PC-3 (cell line): ENCODE measurements around the gene SLC1A2. TPM values are rescaled to one million over a fixed set of nuclear protein-coding genes. Genes with fewer than 3 reads are reported as not detected.

Source experiments
- ATAC-seq: fragments of 200-7000 bp; cut with Tn5 transposase; 2 replicates; pipeline ENCODE4 v1.9.1; 2020; ENCODE audit warnings: mild to moderate bottlenecking, moderate library complexity
- BruUV-seq: library from RNA; stranded (reverse); fragments of 400-500 nt; replicated peaks from 2 replicates; lab custom pipeline; 2021; lab: Mats Ljungman, UMichigan
- CTCF ChIA-PET: fragments of 300-600 bp; sonication (Branson Sonifier 250); formaldehyde crosslinking; loops from one replicate; lab custom pipeline; 2022; ENCODE audit warnings: antibody characterized with exemption; lab: Charles Lee
- POLR2A ChIA-PET: fragments of 300-600 bp; sonication (Branson Sonifier 250); formaldehyde crosslinking; loops from one replicate; lab custom pipeline; 2022; ENCODE audit warnings: antibody characterized with exemption; ENCODE audit not compliant: unreplicated experiment; lab: Charles Lee
- DNase-seq: peaks from one replicate; pipeline ENCODE4 v3.0.0-alpha.2; 2015
- H2AFZ ChIP-seq: fragments of 300-600 bp; sonication (generic); 2 replicates; pipeline ENCODE4 v1.6.0; 2016; ENCODE audit warnings: antibody characterized with exemption, low read length
- H3F3A ChIP-seq: fragments of 300-600 bp; sonication (generic); one replicate; pipeline ENCODE4 v1.6.0; 2017; ENCODE audit warnings: antibody characterized with exemption, low read length, control low read depth, mild to moderate bottlenecking; ENCODE audit not compliant: unreplicated experiment
- H3K27ac ChIP-seq: fragments of 300-600 bp; sonication (generic); 2 replicates; pipeline ENCODE4 v1.5.1; 2016; ENCODE audit warnings: mild to moderate bottlenecking, low read length
- H3K27me3 ChIP-seq: fragments of 300-600 bp; sonication (generic); 2 replicates; pipeline ENCODE4 v1.6.1; 2016; ENCODE audit warnings: low read length, mixed read lengths
- H3K36me3 ChIP-seq: fragments of 300-600 bp; sonication (generic); 2 replicates; pipeline ENCODE4 v1.6.1; 2016; ENCODE audit warnings: low read depth, mixed run types, low read length, mixed read lengths
- H3K4me1 ChIP-seq: fragments of 300-600 bp; sonication (generic); 2 replicates; pipeline ENCODE4 v1.5.1; 2016; ENCODE audit warnings: low read length; ENCODE audit not compliant: insufficient read depth
- H3K4me2 ChIP-seq: fragments of 300-600 bp; sonication (generic); 2 replicates; pipeline ENCODE4 v1.6.0; 2016; ENCODE audit warnings: low read length
- H3K4me3 ChIP-seq: fragments of 300-600 bp; sonication (generic); 2 replicates; pipeline ENCODE4 v1.5.1; 2016; ENCODE audit warnings: mild to moderate bottlenecking, low read length, mixed read lengths
- H3K79me2 ChIP-seq: fragments of 300-600 bp; sonication (generic); 2 replicates; pipeline ENCODE4 v1.6.1; 2017; ENCODE audit warnings: low read length, mixed read lengths
- H3K9ac ChIP-seq: fragments of 300-600 bp; sonication (generic); 2 replicates; pipeline ENCODE4 v1.6.0; 2016; ENCODE audit warnings: mild to moderate bottlenecking, low read length
- H3K9me2 ChIP-seq: fragments of 300-600 bp; sonication (generic); replicated peaks from 2 replicates; pipeline ENCODE4 v1.6.1; 2016; ENCODE audit warnings: mixed run types, low read length, mixed read lengths
- H3K9me3 ChIP-seq: fragments of 300-600 bp; sonication (generic); 2 replicates; pipeline ENCODE4 v1.6.1; 2016; ENCODE audit warnings: low read length, mixed read lengths
- H4K20me1 ChIP-seq: fragments of 300-600 bp; sonication (generic); 2 replicates; pipeline ENCODE4 v1.6.1; 2016; ENCODE audit warnings: low read length, mixed read lengths
- EZH2 ChIP-seq: fragments of 300-600 bp; sonication (generic); IDR thresholded peaks from one replicate; pipeline ENCODE4 v1.6.1; 2017; ENCODE audit warnings: antibody characterized with exemption, mild to moderate bottlenecking, low read length; ENCODE audit not compliant: unreplicated experiment
- EZH2phosphoT487 ChIP-seq: fragments of 300-600 bp; sonication (generic); IDR thresholded peaks from 2 replicates; pipeline ENCODE4 v1.6.1; 2018; ENCODE audit warnings: mild to moderate bottlenecking, antibody characterized with exemption, low read length, borderline replicate concordance
- intact Hi-C: fragments of 100-400 bp; cut with micrococcal nuclease; formaldehyde crosslinking; loops from 2 replicates; pipeline ENCODE4 v1.9.0; 2023
- total RNA-seq: library from RNA; depleted of rRNA; stranded (reverse); fragments of >200 nt; gene quantifications from 2 replicates; pipeline ENCODE4 v1.2.3, GENCODE V29; 2014
- TF ChIP-seq, protein P1 (sequence below): fragments of 300-600 bp; sonication (generic); conservative IDR thresholded peaks from 2 replicates; pipeline ENCODE4 v1.5.1; 2017; ENCODE audit warnings: antibody characterized with exemption, low read depth, mild to moderate bottlenecking, low read length

Gene SLC1A2
- total RNA-seq, 1 experiment from 2014 or later: 0.18 TPM

DNA sequence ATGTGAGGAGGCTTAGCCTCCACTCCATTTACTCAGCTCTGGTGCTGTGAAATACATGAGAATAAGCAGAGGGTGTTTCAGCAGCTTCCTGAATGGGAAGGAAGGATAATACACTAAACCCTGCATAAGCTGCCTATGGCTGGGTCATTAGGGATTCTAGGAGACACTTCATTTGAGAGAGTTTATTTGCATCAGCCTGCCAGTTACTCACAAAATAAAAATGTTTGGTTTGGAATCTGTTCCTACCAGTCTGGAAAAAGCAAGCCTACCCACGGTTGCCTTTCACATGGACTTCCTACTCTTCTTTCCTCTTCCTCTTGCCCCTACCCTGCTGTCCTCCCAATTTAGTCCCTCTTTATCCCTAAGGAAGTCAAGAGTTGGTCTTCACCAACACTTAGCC lies 20.5 kb downstream of the SLC1A2 start:
- H2AFZ ChIP-seq: no peak overlapping the region
- no peak overlapping the region for H3K4me3 ChIP-seq
- BruUV-seq: no TSS peak
- H3K27me3 ChIP-seq: no peaks in the 10 kb centered on the region
- intact Hi-C loops: loop anchor here (10.0 kb wide), 2 partner anchors 164 to 814 kb away; no protein-coding TSS in a partner anchor
- POLR2A ChIA-PET: no interaction called here
- H3K9me3 ChIP-seq: no peaks in the 10 kb centered on the region
- H3F3A ChIP-seq: no peaks in the 10 kb centered on the region
- no peaks in the 10 kb centered on the region for H3K79me2 ChIP-seq
- H3K27ac ChIP-seq: no peak overlapping the region
- no peaks in the 10 kb centered on the region for H3K4me1 ChIP-seq
- no peak overlapping the region for H3K9ac ChIP-seq
- no peaks in the 10 kb centered on the region for H3K9me2 ChIP-seq
- no peaks in the 10 kb centered on the region for H3K36me3 ChIP-seq
- CTCF ChIA-PET: no interaction called here
- TF ChIP-seq EZH2phosphoT487: no peak
- TF ChIP-seq, protein P1, sequence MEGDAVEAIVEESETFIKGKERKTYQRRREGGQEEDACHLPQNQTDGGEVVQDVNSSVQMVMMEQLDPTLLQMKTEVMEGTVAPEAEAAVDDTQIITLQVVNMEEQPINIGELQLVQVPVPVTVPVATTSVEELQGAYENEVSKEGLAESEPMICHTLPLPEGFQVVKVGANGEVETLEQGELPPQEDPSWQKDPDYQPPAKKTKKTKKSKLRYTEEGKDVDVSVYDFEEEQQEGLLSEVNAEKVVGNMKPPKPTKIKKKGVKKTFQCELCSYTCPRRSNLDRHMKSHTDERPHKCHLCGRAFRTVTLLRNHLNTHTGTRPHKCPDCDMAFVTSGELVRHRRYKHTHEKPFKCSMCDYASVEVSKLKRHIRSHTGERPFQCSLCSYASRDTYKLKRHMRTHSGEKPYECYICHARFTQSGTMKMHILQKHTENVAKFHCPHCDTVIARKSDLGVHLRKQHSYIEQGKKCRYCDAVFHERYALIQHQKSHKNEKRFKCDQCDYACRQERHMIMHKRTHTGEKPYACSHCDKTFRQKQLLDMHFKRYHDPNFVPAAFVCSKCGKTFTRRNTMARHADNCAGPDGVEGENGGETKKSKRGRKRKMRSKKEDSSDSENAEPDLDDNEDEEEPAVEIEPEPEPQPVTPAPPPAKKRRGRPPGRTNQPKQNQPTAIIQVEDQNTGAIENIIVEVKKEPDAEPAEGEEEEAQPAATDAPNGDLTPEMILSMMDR: no peak
- TF ChIP-seq EZH2: no peak
- DNase-seq: no peak
- no peak for ATAC-seq
- H4K20me1 ChIP-seq: no peaks in the 10 kb centered on the region
- H3K4me2 ChIP-seq: no peak overlapping the region

DNA sequence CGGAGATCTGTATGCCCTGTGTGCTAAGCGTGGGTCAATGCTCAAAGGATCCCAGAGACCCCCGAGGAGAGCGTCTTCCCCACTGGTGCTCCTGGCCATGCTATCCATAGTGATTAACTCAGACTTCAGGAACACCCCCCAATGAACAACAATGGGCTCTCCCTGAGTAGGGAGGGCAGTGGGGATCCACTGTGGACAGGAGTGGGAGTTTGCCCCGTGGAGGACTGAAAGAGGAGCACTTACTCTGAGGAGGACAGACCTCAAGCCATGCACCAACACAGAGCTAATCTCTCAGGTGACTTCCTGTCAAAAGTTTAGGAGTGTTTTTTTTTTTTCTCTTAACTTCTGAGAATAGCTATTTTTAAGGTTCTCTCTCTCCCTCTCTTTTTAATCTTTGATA lies 24.4 kb downstream of the SLC1A2 start:
- Histone ChIP-seq H3K36me3 (no peaks in the 10 kb centered on the region), H4K20me1 (no peaks in the 10 kb centered on the region), H3K4me1 (peaks cover 21% of the 10 kb centered on the region), H3K79me2 (no peaks in the 10 kb centered on the region), H3K27me3 (no peaks in the 10 kb centered on the region), H2AFZ (no peak overlapping the region), H3K4me2 (no peak overlapping the region), H3K27ac (no peak overlapping the region), H3K4me3 (no peak overlapping the region), H3K9me3 (no peaks in the 10 kb centered on the region), H3K9me2 (no peaks in the 10 kb centered on the region), H3F3A (no peaks in the 10 kb centered on the region), H3K9ac (no peak overlapping the region)
- no peak for DNase-seq
- no TSS peak for BruUV-seq
- intact Hi-C loops: loop anchor here (5.0 to 10.0 kb wide), 5 partner anchors 58 to 810 kb away; no protein-coding TSS in a partner anchor
- ChIA-PET POLR2A (interaction anchor here (0.7 kb wide), 1 partner anchor 385 kb away, joined by 4 read pairs; no protein-coding TSS in a partner anchor), CTCF (interaction anchor here (1.0 kb wide), 1 partner anchor 397 kb away, joined by 4 read pairs; no protein-coding TSS in a partner anchor)
- no peak for TF ChIP-seq EZH2
- no peak for TF ChIP-seq EZH2phosphoT487
- TF ChIP-seq, protein P1: no peak
- ATAC-seq: no peak

DNA sequence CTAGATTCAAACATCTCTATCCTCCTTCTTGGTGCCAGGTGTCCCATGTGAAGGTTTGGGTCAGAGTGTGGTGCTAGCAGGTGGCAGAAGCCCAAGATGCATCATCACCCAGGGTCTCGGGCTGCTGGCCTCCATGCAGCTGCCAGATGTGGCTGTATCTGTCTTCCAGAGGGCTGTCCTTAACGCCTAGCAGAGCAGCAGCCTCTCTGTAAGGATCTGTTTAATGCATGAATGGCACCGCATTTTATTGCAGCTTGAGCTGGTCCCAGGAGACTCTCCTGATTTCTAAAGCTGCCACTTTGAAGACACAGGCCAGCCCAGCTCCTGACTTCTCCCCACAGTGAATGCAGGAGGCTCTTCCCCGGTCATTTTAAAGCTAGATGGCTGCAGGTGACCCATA lies 26.3 kb downstream of the SLC1A2 start:
- TF ChIP-seq, protein P1: no peak
- Histone ChIP-seq H3K4me3 (no peak overlapping the region), H3K9me3 (no peaks in the 10 kb centered on the region), H3K79me2 (no peaks in the 10 kb centered on the region), H3K36me3 (no peaks in the 10 kb centered on the region), H3K27me3 (no peaks in the 10 kb centered on the region), H3K9me2 (no peaks in the 10 kb centered on the region), H3F3A (no peaks in the 10 kb centered on the region), H3K4me2 (no peak overlapping the region), H3K9ac (no peak overlapping the region), H4K20me1 (no peaks in the 10 kb centered on the region), H3K4me1 (peaks cover 21% of the 10 kb centered on the region), H3K27ac (no peak overlapping the region), H2AFZ (no peak overlapping the region)
- intact Hi-C loops: loop anchor here (2.0 to 10.0 kb wide), 6 partner anchors 56 to 808 kb away; no protein-coding TSS in a partner anchor
- DNase-seq: no peak
- CTCF ChIA-PET: interaction anchor here (0.5 to 0.6 kb wide), 2 partner anchors 468 to 636 kb away, joined by 3 read pairs; no protein-coding TSS in a partner anchor
- POLR2A ChIA-PET: no interaction called here
- ATAC-seq: no peak
- BruUV-seq: no TSS peak
